GM21423 (cell line): ENCODE data around the gene CDR2.

ENCODE experiments used
- ATAC-seq: cut with Tn5 transposase; IDR thresholded peaks from one replicate; pipeline ENCODE4 v1.9.1; 2021; ENCODE audit warnings: mild to moderate bottlenecking, moderate library complexity; ENCODE audit not compliant: unreplicated experiment

The CDR2 gene

GRCh38 chr16:22325598-22326368 lies 48.6 kb downstream of the CDR2 start:
- no peak for ATAC-seq

GRCh38 chr16:22324787-22325597 lies 49.4 kb downstream of the CDR2 start:
- ATAC-seq, result no peak

DNA sequence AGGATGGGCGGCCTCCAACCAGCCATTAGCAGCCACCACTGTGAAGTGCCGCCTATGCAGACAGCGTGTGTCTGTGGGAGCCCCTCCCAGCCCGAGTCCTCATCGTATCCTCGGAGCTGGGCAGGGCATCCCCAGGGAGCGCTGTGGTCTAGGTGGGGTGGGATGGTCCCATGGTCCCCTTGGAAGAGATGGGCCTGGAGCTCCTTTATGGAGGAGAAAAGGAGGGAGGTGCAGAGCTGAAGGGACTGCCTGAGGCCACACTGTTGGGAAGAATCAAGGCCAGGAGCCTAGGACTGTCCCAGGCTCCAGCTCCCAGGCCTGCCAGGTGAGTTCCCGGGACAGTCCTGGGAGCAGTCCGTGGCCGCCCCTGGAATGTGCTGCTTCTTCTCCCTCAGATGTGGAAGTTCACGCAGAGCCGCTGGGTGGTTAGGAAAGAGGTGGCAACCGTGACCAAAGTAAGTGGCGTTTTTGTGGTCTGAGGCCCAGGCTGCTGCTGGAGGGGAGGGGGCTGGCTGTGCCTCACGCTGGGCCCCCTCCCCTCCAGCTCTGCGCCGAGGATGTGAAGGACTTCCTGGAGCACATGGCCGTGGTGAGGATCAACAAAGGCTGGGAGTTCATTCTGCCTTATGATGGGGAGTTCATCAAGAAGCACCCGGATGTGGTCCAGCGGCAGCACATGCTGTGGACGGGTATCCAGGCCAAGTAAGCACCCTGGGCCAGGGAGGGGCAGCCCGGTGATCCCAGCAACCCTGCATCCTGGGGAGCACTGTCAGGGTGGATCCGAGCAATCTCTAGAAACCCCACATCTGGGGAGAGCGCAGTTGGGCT lies 50.2 kb downstream of the CDR2 start:
- ATAC-seq, result no peak

DNA sequence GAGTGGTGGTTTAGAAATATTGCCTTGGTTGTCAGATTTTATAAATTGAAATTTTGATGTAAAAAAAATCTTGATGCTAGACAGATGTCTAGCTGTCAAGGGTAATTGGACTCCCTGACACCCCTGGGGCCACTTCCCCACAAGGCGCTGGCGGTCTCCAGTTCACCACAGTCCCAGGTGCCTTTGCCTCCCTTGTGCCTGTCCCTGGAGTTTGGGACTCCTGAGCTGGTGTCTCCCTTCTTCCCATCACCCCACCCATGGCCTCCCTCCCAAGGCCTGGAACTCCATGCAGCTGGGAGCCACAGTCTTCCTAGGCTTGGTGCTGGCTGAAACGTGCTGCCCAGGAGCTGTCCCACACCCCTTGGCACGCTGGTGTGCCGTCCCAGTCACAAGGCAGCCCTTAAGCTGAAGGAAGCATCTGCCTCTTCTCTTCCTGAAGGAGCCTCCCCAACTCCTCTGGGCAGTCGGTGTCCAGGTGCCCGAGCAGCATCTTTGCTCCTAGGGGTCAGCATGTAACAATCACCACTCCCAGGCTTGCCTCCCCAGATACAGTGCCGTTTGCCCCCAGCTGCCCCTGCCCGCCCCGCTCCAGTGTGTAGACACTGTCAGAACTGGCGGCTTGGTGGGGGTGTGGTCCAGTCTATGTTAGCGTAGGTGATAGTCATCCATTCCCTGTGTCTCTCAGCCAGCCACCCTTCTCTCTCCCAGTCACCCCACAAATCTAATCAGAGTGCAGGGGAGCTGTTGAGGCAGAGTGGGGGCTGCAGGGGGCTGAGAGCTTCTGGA lies 51.1 kb downstream of the CDR2 start:
- no peak for ATAC-seq

DNA sequence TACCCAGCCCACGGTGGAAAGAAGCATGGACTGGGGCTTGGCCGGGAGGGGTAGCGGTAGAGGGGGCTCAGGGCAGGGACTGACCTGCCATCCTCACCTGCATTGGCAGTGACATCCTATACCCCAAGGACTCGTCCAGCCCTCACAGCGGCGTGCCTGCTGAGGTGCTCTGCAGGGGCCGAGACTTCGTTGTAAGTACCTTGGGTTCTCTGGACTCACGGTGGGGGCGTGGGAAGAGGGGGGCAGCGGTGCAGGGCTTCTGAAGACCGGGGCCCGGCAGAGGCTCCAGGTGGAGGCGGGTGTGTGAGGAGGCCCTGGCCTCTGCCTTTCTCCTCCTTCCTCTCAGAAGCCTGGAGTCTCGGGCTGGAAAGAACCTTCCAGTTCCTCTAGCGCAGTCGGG lies 51.7 kb downstream of the CDR2 start:
- no peak for ATAC-seq

GRCh38 chr16:22322021-22322471 lies 52.4 kb downstream of the CDR2 start:
- ATAC-seq, result no peak

DNA sequence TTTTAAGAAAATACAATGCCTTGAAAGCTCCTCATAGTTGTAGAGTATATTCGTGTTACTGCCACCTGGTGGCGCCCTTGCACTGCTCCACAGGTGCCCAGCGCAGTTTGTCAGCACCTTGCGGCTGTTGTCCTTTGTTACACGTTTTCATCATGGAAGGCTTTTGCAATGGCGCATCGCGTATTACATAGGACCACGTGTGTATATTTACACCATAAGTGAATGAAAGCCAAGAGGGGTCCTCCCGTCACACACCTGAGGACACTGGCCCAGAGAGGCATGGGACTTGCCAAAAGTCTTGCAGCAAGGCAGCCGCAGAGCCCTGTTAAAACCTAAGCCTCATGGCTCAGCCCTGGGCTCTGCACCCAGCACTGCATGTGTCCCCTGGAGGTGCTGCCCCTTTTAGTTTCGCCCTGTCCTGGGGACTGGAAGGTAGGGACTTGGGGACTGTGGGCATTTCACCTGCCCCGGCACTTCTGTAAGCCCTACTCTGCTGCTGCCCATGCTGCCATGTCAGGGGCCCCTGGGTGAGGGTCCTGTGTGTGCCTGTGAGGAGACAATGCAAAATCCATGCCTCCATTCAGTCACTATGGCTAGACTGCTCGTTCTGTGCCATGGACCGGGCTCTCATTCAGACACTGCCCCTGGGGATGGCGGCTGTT lies 52.9 kb downstream of the CDR2 start:
- no peak for ATAC-seq

DNA sequence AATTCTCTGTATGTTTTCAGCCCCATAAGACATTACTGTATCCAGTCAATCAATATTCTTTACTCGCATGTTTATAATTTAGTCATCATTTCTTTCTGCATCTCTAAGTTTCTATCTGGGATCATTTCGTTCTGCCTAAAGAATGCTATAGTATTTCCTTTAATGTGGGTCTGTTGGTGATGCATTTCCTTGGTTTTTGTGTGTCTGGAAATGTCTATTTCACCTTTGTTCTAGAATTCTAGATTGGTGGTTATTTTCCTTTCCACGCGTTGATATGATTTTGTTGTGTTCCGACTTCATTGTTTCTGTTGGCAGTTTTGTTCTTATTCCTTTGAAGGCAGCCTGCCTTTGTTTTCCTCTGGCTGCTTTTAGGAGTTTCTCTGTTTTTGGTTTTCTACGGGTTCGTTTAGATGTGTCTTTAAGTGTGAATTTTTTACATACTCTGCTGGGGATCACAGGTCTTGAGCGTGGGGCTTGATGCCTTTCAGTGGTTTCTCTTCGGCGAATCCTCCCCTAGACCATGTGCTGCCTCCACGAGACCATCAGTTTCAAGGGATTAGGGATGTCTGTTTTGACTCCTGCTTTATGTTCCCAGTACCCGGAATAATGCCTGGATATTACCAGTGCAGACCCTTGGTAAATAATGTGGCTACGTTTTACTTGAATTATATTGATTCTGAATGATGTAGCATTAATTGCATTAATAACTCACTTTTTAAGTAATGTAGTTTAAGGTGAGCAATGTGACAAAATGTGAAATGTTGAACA lies 53.7 kb downstream of the CDR2 start:
- no peak for ATAC-seq

- no peak for ATAC-seq
Measured at GRCh38 chr16:22318690-22319358, 55.6 kb downstream of the CDR2 start.

GRCh38 chr16:22317625-22318024 lies 56.8 kb downstream of the CDR2 start:
- no peak for ATAC-seq

GRCh38 chr16:22317001-22317530 lies 57.4 kb downstream of the CDR2 start:
- ATAC-seq, result no peak

- ATAC-seq, result no peak
Measured at GRCh38 chr16:22316411-22316811, 58.0 kb downstream of the CDR2 start.

DNA sequence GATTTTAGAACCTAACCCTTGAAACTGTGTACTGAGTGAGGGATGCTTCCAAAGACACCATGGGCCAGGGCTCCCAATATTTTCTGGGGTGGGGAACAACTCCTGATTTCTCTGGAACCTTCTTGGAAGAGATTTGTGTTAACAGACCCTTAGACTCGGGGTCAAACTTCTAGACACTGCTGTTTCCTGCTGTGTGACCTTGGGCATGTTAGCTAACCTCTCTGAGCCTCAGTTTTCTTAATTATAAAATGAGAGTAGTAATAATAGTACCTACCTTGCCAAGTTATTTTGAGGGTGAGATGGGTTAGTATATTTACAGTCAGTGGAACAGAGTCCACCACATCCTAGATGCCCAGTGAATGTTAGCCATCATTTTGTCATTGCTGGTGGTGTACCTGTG lies 58.4 kb downstream of the CDR2 start:
- ATAC-seq, result no peak

DNA sequence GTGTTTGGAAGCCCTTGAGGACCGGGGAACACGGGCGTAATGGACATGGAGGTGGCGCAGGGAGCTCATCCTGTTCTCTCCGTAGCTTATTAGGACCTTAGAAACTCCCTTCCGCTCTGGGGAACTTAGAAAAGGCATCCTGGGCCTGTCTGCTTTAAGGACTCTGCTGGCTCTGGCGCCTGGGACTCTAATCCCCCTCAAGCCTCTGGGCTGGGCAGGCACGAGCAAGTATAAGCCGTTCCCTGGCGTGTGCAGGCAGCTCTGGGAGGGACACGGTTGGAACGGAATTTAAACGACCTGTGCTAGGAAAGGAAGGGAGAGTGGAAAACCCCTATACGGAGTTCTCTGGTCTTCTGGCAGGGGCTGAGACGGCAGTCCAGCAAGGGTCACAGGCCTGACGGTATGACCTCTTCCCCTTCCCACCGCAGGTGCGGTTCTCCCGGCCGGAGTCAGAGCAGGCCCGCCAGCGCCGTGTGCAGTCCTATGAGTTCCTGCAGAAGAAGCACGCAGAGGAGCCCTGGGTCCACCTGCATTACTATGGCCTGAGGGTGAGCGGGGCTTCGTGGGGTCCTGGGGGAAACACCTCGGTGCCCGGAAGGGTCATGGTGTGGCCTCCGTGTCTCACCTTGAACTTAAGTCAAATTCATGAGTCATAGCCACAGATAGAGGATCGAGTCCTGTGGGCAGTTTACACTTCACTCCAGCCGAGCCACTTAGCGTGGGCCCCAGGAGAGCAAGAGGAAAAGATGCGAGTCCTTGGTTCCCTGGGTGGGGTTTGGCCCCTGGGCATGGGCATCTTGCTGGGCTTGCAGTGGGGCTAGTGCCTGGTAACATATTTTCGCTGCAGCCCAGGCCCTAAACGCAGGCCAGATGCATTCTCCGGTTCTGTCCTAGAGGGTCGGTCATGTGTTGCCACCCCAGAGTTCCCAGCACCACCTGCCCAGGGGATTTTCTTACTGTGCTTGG lies 59.5 kb downstream of the CDR2 start:
- no peak for ATAC-seq

DNA sequence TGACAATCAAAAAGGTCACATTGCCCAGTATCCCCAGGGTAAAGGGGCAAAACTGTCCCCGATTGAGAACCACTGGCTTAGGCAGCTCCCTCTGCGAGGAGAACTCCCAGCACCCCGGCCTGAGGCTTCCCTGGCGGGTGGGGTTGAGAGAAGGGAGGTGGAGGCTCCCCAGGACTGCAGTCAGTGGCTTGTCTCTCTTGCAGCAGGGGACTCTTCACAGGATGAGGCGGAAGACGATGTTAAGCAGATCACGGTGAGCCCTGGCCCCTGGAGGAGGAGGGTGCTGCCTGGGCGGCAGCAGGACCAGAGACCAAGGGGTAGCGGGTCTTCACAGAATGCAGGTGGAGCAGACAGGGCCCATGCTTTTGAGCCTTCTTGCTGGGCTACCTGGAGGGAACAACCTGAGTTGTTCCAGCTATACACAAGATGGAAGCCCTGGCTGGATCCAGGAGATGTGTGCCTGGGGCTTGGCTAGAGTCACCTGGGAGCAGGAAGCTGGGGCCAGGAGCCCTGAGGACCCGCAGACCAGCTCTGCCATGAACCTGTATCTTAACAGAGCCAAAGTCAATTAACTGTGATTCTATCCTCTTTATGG lies 60.4 kb downstream of the CDR2 start:
- no peak for ATAC-seq

DNA sequence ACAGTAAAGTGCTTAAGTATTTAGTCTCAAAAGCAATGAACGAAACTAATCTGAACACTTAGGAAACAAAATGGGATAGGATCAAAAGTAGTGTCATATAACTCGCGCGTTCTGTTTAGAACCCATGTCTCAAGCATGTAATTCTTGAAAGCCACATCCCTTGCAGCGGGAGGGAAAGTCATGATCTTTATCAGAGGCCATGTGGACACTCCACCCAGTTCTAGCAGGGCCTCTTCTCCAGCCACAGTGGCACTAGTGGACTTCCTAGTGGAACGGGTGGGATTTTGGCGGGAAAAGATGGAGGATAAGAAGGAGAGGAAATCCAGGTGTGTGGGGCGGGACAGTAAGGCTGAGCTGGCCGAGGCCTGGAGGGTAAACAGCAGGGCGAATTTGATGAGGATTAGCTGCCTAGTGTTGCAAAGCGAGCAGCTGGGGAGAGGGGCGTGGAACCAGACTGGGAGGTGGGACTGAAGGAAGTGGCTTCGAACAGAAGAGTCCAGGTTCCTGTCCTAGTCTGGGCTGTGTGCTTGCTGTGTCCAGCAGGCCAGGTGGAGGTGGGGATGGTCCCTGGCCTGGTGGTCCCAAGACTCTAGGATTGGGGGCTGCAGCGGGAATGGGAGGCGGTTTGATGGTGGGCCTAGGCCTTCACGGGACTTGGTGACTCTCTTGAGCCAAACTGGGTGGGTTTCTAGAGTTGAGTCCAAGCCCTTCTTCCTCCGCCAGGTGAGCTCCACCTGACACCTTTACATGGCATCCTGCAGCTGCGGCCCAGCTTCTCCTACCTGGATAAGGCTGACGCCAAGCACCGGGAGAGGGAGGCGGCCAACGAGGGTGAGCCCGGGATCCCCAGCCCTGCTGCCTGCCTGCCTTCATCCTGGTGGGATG lies 61.3 kb downstream of the CDR2 start:
- ATAC-seq, result no peak
